ENCODE data around the gene TSPAN11. TPM values are rescaled to one million over a fixed set of nuclear protein-coding genes. Genes with fewer than 3 reads are reported as not detected.

The TSPAN11 gene
- total RNA-seq, 2 donors from 2014 or later = 2.5 to 4.1 TPM

DNA sequence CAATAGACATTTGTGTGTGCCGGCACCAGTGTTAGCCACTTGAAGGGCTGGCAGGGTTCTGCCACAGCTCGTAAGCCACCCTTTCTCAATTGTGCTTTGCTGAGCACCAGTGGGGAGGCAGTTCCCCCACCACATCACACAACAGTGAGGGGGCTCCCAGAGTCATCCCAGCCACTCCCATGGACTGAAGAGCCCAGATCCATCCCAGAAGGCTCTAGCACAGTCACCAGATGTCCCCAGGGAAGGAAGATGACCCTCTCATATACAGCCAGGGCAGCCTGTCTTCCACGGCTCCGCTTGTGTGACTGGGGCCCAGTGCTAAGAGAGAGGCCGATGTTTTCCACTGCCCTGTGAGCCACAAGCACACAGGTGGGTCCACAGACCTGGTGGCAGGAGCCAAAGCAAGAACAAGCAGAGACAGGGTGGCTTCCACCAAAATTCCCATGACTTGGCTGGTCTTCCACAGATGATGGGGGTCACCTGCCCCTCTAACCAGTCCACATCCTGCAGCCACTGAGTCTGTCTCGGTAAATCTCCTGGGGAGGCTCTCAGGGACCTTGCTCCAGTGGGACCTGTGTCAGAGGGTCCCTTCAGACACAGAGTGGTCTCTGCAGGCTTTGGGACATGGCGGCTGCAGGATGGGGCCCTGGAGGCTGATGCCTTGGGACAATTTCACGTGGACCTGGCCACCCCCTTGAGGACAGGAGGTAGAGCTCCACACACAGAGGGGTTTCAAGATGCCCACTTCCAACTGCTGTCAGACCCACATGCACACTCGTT is 75.2 kb downstream of the TSPAN11 start:
- H3K4me3 ChIP-seq = no peak overlapping the region
- H3K27ac ChIP-seq = no peak overlapping the region
- H3K4me1 ChIP-seq = no peaks in the 10 kb centered on the region
- DNase-seq (ENCODE audit: low spot score) = no peak
- no peaks in the 10 kb centered on the region for H3K36me3 ChIP-seq
- TF ChIP-seq CTCF (IDR thresholded peaks at IDR 0.05) = no peak
- no peaks in the 10 kb centered on the region for H3K9me3 ChIP-seq
- no peaks in the 10 kb centered on the region for H3K27me3 ChIP-seq

DNA sequence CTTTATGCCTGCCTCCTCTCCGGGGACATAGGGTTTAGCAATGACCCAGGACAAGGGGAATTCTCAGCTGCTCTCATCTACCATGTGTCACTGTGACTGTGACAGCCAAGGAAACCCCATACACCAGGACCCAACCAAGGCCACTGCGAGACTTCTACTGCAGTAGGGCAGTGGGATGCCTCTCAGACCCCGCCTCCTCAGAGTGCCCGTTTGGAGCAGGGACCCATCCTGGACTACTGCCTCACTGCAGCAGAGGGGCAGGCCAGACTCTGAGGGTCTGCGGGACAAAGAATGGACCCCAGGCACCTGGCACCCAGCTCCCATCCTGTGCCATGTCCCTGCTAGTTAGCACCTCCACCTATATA is 75.8 kb downstream of the TSPAN11 start:
- Histone ChIP-seq H3K36me3 (no peaks in the 10 kb centered on the region), H3K27me3 (no peaks in the 10 kb centered on the region), H3K4me3 (no peak overlapping the region), H3K4me1 (no peaks in the 10 kb centered on the region), H3K9me3 (no peaks in the 10 kb centered on the region), H3K27ac (no peak overlapping the region)
- no peak for DNase-seq (ENCODE audit: low spot score)
- TF ChIP-seq CTCF (IDR thresholded peaks at IDR 0.05) = no peak

DNA sequence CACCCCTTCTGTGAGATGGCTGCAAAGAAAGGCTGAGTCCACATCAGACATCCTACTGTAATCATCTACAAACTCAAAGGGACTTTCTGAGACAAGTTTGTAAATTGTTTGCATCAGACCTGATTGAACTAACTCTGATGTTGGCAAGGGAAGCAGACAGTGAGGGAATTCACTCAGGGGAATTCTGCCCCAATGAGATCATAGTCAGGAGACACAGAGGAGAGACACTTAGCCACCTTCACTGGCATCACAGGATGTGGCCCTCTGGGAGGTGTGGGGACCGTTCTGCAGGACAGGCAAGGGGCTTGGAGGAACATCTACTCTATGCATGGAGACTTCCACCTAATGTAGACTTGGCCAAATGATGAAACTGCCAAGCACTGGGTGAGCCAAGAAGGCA is 76.5 kb downstream of the TSPAN11 start:
- TF ChIP-seq CTCF (IDR thresholded peaks at IDR 0.05) = no peak
- no peaks in the 10 kb centered on the region for H3K4me1 ChIP-seq
- no peaks in the 10 kb centered on the region for H3K36me3 ChIP-seq
- no peak overlapping the region for H3K4me3 ChIP-seq
- H3K27ac ChIP-seq = no peak overlapping the region
- no peaks in the 10 kb centered on the region for H3K9me3 ChIP-seq
- H3K27me3 ChIP-seq = no peaks in the 10 kb centered on the region
- no peak for DNase-seq (ENCODE audit: low spot score)

- TF ChIP-seq CTCF (IDR thresholded peaks at IDR 0.05) = no peak
- DNase-seq (ENCODE audit: low spot score) = no peak
- Histone ChIP-seq H3K27ac (no peak overlapping the region), H3K36me3 (no peaks in the 10 kb centered on the region), H3K4me1 (no peaks in the 10 kb centered on the region), H3K9me3 (no peaks in the 10 kb centered on the region), H3K27me3 (no peaks in the 10 kb centered on the region), H3K4me3 (no peak overlapping the region)
Observed at GRCh38 chr12:31003861-31004640, 77.5 kb downstream of the TSPAN11 start.

- no peak for TF ChIP-seq CTCF (IDR thresholded peaks at IDR 0.05)
- no peaks in the 10 kb centered on the region for H3K4me1 ChIP-seq
- no peak overlapping the region for H3K4me3 ChIP-seq
- H3K9me3 ChIP-seq = no peaks in the 10 kb centered on the region
- no peaks in the 10 kb centered on the region for H3K27me3 ChIP-seq
- no peak for DNase-seq (ENCODE audit: low spot score)
- no peaks in the 10 kb centered on the region for H3K36me3 ChIP-seq
- no peak overlapping the region for H3K27ac ChIP-seq
Observed at GRCh38 chr12:31004666-31005065, 78.1 kb downstream of the TSPAN11 start.

Measured in right atrium auricular region (tissue), 2 donors.